Activated CD4-positive, alpha-beta T cell treated with anti-CD3 and anti-CD28 coated beads, Interleukin-2, amount 10 ng/mL, durations not matched to agents 24 days and 14 days (primary cell): ENCODE results near the gene SLCO4A1. TPM values are rescaled to one million over a fixed set of nuclear protein-coding genes. Genes with fewer than 3 reads are reported as not detected.
A peak's percentile ranks its signal among the peaks of the same experiment; 100 is the strongest.

Experiments used
- DNase-seq: peaks from one replicate; pipeline ENCODE4 v3.0.0; 2022
- H3K27ac Mint-ChIP-seq: one replicate; pipeline ENCODE4 v1.8.0; 2022; ENCODE audit warnings: mild to moderate bottlenecking, mixed read lengths
- H3K27me3 Mint-ChIP-seq: one replicate; pipeline ENCODE4 v1.8.0; 2022; ENCODE audit warnings: mixed read lengths
- H3K36me3 Mint-ChIP-seq: one replicate; pipeline ENCODE4 v1.8.0; 2022; ENCODE audit warnings: low read depth, mild to moderate bottlenecking, mixed read lengths
- H3K4me1 Mint-ChIP-seq: one replicate; pipeline ENCODE4 v1.8.0; 2021; ENCODE audit warnings: mixed read lengths
- H3K4me3 Mint-ChIP-seq: one replicate; pipeline ENCODE4 v1.8.0; 2022; ENCODE audit warnings: mild to moderate bottlenecking, moderate library complexity, mixed read lengths
- H3K9me3 Mint-ChIP-seq: one replicate; pipeline ENCODE4 v1.8.0; 2021; ENCODE audit warnings: mixed read lengths
- intact Hi-C: fragments of 100-400 bp; cut with micrococcal nuclease; formaldehyde crosslinking; loops from one replicate; pipeline ENCODE4 v1.15.1; 2023
- total RNA-seq: library from RNA; stranded (reverse); gene quantifications from 2 replicates; pipeline ENCODE4 v1.2.3, GENCODE V29; 2022

Gene SLCO4A1
- total RNA-seq, 1 donor from 2014 or later = 67.3 TPM

DNA sequence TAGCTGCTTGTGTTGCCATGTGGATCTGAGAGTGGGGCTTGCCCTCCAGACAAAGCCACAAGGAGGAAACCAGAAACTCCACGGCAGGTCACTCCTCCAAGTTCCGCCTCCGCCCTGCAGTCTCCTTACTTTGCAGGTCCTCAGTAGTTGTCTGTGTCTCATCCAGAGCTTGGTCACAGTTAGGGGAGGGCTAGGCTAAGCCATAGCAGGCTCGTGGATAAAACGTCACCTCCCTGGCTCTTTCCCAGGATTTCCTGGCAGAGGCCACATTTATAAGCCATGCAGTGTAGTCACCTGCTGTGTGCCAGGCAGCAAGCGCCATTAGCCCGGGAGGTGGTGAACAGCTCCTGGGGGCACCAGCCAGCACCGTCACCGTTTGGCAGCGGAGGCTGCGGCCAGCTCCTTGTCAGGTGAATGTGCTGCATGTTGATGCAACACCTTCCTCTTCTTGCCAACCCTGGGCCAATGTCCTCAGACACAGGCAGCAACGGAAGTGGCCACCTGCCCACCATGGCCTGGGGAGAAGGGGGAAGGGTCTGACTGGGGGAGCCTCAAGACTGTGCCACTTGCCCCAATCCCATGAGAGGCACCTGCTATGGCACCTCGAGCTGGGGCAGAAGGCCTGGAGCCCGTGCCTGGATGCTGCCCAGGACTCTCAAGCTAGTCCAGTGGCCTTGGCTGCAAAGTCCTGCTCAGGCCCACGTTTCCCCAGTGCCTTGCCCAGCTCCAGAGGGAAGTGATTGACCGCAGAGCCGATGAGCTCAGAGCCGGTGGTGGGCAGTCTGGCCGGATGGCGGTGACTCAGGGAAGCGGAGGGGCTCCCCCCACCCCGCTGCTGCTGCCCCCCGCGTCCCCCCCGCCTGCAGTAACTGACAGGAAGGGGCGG, 39.0 kb upstream of the SLCO4A1 start:
- H3K4me1 Mint-ChIP-seq = peaks cover 27% of the 10 kb centered on the region
- peaks cover 33% of the 10 kb centered on the region for H3K27me3 Mint-ChIP-seq

DNA sequence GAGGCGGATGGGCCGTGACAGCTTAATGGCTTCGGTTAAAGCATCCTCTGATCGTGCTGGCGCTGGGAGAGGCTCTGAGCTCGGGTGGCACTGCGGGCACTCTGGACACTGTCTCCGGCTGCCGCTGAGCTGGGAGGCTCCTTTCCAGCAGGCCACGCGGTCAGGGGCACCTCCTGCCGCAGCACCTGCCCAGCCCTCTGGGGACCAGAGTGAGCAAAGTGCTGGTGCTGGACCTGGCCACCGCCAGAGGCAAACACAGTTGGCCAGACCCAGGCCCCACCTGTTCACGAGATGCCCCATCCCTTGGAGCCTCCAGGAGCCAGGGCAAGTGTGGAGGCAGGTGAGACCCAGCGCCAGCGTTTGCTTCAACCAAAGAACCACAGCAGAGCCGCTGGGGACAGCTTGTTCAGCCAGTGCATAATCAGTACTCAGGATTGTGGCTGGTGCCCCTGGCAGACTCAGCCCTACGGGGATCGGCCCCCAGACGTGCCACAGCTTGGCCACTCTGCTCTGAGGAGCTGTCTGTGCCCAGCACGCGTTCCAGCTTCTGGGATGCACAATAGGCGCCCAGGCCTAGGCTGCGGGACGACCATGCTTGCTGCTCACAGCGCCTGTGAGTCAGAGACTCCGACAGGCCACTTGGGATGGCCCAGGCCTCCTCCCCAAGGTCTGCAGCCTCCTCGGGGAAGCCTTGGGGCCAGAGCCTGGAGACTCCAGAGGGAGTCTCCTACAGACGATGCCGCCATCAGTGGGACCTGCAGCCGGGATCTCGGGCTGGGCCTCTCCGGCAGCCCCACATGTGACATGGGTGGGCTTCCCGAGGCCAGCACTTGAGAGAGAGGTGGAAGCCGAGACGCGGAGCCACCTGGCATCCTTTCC, 38.2 kb upstream of the SLCO4A1 start:
- Mint-ChIP-seq H3K36me3 (no peaks in the 10 kb centered on the region), H3K27ac (no peak overlapping the region), H3K27me3 (peaks cover 26% of the 10 kb centered on the region), H3K4me1 (peaks cover 21% of the 10 kb centered on the region), H3K9me3 (no peaks in the 10 kb centered on the region), H3K4me3 (peak overlapping the region; percentile 40)
- DNase-seq = no peak
- intact Hi-C loops = loop anchor here (1.0 to 5.0 kb wide), 3 partner anchors 14 to 102 kb away; no protein-coding TSS in a partner anchor

More for the DNA sequence above, 39.0 kb upstream of the SLCO4A1 start:
- Mint-ChIP-seq H3K36me3 (no peaks in the 10 kb centered on the region), H3K27ac (peak overlapping the region; percentile 64), H3K9me3 (no peaks in the 10 kb centered on the region), H3K4me3 (peak overlapping the region; percentile 79)
- intact Hi-C loops = loop anchor here (1.0 to 5.0 kb wide), 3 partner anchors 15 to 101 kb away; no protein-coding TSS in a partner anchor
- peak; percentile 81 for DNase-seq

DNA sequence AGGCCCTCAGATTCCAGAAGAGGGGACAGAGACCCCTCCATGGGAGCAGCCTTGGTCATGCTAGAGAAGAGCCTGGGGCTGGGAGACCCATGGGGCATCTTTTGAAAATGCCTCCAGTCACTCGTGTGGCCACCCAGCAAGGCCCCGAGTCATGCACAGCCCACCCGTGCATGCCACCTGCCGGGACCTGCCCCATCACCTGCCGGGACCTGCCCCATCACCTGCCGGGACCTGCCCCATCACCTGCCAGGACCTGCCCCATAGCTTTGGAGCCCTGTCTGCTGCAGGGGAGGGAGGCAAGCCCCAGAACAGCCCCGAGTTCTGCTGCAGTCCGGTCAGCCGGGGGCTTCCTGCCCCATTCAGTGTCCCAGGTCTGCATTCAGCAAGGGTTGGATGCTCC, 37.5 kb upstream of the SLCO4A1 start:
- H3K27ac Mint-ChIP-seq = no peak overlapping the region
- peaks cover 24% of the 10 kb centered on the region for H3K27me3 Mint-ChIP-seq
- peaks cover 21% of the 10 kb centered on the region for H3K4me1 Mint-ChIP-seq
- DNase-seq = no peak
- no peaks in the 10 kb centered on the region for H3K36me3 Mint-ChIP-seq
- H3K4me3 Mint-ChIP-seq = no peak overlapping the region
- H3K9me3 Mint-ChIP-seq = no peaks in the 10 kb centered on the region
- intact Hi-C loops = loop anchor here (5.0 kb wide), 2 partner anchors 82 to 102 kb away; no protein-coding TSS in a partner anchor

DNA sequence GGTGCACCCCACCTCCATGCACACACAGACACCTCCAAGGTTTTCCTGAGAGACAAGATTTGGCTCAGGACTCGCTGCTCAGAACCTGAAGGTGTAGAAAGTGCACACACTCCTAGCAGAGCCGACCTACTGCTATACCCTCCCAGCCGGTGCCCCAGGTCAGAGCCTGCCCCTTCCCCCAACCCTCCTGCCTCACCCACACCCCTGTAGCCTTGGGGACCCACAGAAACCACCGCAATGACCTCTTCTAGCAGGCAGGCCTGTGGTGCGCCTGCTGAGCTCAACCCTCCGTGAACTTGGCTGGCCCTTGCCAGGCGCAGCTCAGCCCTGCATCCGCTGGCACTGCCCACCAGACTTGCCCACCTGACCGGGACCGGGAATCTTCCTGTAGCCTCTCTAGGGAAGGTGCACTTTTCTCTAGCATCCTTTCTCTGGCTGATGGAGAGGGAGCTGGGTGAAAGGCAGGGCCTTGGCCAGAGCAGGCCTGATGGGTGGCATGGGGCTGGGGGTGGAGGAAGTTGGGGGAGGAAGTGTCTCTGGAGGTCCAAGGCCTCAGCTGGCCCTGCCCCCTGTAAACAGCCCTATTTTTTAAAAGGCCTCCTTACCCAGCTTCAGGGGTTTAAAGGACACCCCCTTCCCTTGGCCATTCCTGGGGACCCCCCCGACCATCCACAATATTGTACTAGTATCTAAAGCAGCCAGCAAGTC, 36.9 kb upstream of the SLCO4A1 start:
- Mint-ChIP-seq H3K9me3 (no peaks in the 10 kb centered on the region), H3K36me3 (no peaks in the 10 kb centered on the region), H3K4me3 (no peak overlapping the region), H3K4me1 (peaks cover 21% of the 10 kb centered on the region), H3K27me3 (peaks cover 22% of the 10 kb centered on the region), H3K27ac (no peak overlapping the region)
- intact Hi-C loops = no loop called here
- DNase-seq = no peak

GRCh38 chr20:62606016-62606415, 36.3 kb upstream of the SLCO4A1 start:
- peaks cover 16% of the 10 kb centered on the region for H3K27me3 Mint-ChIP-seq
- DNase-seq = no peak
- H3K36me3 Mint-ChIP-seq = no peaks in the 10 kb centered on the region
- H3K27ac Mint-ChIP-seq = no peak overlapping the region
- intact Hi-C loops = no loop called here
- no peak overlapping the region for H3K4me3 Mint-ChIP-seq
- H3K9me3 Mint-ChIP-seq = no peaks in the 10 kb centered on the region
- peaks cover 21% of the 10 kb centered on the region for H3K4me1 Mint-ChIP-seq

GRCh38 chr20:62606551-62607201, 35.6 kb upstream of the SLCO4A1 start:
- Mint-ChIP-seq H3K4me3 (no peak overlapping the region), H3K36me3 (no peaks in the 10 kb centered on the region), H3K4me1 (peaks cover 17% of the 10 kb centered on the region), H3K9me3 (no peaks in the 10 kb centered on the region), H3K27me3 (peaks cover 13% of the 10 kb centered on the region), H3K27ac (no peak overlapping the region)
- intact Hi-C loops = no loop called here
- DNase-seq = no peak

- Mint-ChIP-seq H3K27me3 (peaks cover 7% of the 10 kb centered on the region), H3K36me3 (no peaks in the 10 kb centered on the region), H3K27ac (no peak overlapping the region), H3K9me3 (no peaks in the 10 kb centered on the region), H3K4me3 (no peak overlapping the region), H3K4me1 (peaks cover 8% of the 10 kb centered on the region)
- intact Hi-C loops = no loop called here
- DNase-seq = no peak
Measured at GRCh38 chr20:62607366-62608217, 34.7 kb upstream of the SLCO4A1 start.

- Mint-ChIP-seq H3K27me3 (peaks cover 7% of the 10 kb centered on the region), H3K27ac (no peak overlapping the region), H3K9me3 (no peaks in the 10 kb centered on the region), H3K4me1 (peaks cover 3% of the 10 kb centered on the region), H3K36me3 (no peaks in the 10 kb centered on the region), H3K4me3 (no peak overlapping the region)
- intact Hi-C loops = no loop called here
- no peak for DNase-seq
Measured at GRCh38 chr20:62608218-62608565, 34.1 kb upstream of the SLCO4A1 start.

- H3K9me3 Mint-ChIP-seq = no peaks in the 10 kb centered on the region
- no peak overlapping the region for H3K4me3 Mint-ChIP-seq
- no peak overlapping the region for H3K27ac Mint-ChIP-seq
- H3K4me1 Mint-ChIP-seq = peaks cover 3% of the 10 kb centered on the region
- peaks cover 11% of the 10 kb centered on the region for H3K27me3 Mint-ChIP-seq
- DNase-seq = no peak
- intact Hi-C loops = no loop called here
- no peaks in the 10 kb centered on the region for H3K36me3 Mint-ChIP-seq
Measured at GRCh38 chr20:62609279-62609720, 33.0 kb upstream of the SLCO4A1 start.

DNA sequence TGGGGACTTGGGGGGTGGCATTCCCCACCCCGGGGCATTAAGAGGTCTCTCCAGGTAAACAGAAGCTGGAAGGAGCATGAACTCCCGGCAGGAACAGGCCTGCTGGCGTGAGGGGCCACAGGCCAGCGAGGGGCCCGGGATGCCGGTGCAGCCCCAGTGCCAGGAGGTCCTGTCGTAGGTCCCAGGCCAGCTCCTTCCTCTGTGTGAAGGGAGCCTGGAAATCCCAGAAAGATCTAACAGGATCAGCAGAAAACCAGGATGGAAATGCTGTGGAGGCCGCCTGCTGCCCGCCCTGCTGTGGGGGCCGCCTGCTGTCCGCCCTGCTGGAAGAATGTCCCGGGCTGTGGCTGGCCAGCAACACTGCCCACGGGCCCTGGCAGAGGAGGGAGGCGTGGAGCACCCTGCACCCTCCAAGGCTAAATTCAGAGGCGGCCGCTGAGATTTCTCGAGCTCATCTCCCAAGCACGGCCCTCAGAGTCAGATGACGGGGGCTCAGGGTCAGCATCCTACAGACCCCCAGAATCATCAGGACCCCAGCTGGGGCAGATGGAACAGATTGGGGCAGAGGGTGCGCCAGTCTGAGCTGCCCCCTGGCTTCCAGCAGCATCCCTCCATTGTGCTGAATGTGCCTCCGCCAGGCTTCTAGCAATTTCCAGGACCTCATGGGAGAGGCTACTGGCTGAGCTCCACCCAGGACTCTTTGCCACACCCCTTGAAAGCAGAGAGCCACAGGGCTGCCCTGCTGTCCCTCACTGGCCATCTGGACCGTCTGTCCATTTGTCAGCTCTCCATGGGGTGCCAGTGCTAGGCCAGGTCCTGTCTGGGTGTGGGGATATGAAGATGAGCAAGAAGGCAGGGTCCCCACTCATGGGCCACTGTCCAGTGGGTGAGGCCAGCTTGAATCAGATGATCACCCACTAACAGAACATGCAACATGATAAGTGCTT, 32.2 kb upstream of the SLCO4A1 start:
- DNase-seq = no peak
- intact Hi-C loops = no loop called here
- Mint-ChIP-seq H3K4me3 (no peak overlapping the region), H3K27me3 (peaks cover 11% of the 10 kb centered on the region), H3K9me3 (no peaks in the 10 kb centered on the region), H3K36me3 (no peaks in the 10 kb centered on the region), H3K27ac (no peak overlapping the region), H3K4me1 (peaks cover 3% of the 10 kb centered on the region)

- no peak for DNase-seq
- intact Hi-C loops = no loop called here
- H3K36me3 Mint-ChIP-seq = no peaks in the 10 kb centered on the region
Measured at GRCh38 chr20:62611012-62611411, 31.3 kb upstream of the SLCO4A1 start.

GRCh38 chr20:62611819-62612218, 30.5 kb upstream of the SLCO4A1 start:
- intact Hi-C loops = no loop called here
- Mint-ChIP-seq H3K27me3 (peaks cover 8% of the 10 kb centered on the region), H3K27ac (no peak overlapping the region), H3K4me1 (peaks cover 4% of the 10 kb centered on the region), H3K36me3 (no peaks in the 10 kb centered on the region), H3K9me3 (no peaks in the 10 kb centered on the region), H3K4me3 (no peak overlapping the region)
- no peak for DNase-seq

More at GRCh38 chr20:62611012-62611411, 31.3 kb upstream of the SLCO4A1 start:
- Mint-ChIP-seq H3K9me3 (no peaks in the 10 kb centered on the region), H3K4me1 (peaks cover 3% of the 10 kb centered on the region), H3K4me3 (no peak overlapping the region), H3K27ac (no peak overlapping the region), H3K27me3 (peaks cover 11% of the 10 kb centered on the region)
